GM12873 (cell line): ENCODE measurements around the gene NEURL1.

ENCODE experiments used
- TF ChIP-seq, protein P1 (sequence below): IDR thresholded peaks from 2 replicates; pipeline ENCODE4 v1.5.1; 2012; ENCODE audit warnings: low read depth, mild to moderate bottlenecking, moderate library complexity, low read length, control low read depth; ENCODE audit not compliant: insufficient read depth; ENCODE audit errors: missing control alignments

The NEURL1 gene

DNA sequence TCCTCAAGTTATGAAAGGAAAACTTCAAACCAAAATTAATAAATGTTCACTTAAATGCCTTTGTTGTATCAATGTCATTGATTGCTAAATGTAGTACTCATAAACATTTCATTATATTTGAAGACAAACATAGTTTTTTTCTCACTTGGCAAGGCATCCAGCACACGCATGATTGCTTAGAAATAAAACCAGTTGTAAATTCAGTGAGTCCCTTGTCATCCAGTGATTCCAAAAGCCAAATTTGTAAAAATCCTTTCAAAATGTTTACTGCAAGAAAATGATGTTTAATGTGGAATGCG, 6.1 kb upstream of the NEURL1 start:
- TF ChIP-seq, protein P1, sequence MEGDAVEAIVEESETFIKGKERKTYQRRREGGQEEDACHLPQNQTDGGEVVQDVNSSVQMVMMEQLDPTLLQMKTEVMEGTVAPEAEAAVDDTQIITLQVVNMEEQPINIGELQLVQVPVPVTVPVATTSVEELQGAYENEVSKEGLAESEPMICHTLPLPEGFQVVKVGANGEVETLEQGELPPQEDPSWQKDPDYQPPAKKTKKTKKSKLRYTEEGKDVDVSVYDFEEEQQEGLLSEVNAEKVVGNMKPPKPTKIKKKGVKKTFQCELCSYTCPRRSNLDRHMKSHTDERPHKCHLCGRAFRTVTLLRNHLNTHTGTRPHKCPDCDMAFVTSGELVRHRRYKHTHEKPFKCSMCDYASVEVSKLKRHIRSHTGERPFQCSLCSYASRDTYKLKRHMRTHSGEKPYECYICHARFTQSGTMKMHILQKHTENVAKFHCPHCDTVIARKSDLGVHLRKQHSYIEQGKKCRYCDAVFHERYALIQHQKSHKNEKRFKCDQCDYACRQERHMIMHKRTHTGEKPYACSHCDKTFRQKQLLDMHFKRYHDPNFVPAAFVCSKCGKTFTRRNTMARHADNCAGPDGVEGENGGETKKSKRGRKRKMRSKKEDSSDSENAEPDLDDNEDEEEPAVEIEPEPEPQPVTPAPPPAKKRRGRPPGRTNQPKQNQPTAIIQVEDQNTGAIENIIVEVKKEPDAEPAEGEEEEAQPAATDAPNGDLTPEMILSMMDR = no peak

DNA sequence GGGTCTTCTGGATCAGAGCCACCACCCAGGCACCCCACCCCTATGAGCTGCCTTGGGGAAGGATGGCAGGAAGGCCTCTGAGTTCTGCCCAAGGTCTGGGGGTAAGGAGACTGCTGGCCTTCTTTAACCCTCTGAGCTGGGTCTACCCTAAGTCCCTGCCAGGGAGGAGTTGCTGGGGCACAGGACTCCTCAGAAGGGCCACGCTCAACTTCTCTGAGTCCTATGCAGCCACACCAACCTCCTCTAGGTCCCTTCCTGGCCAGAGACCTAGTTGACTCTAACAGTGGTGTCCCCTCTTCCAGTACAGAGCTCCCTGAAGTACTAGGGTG, 2.6 kb upstream of the NEURL1 start:
- TF ChIP-seq, protein P1 = no peak

DNA sequence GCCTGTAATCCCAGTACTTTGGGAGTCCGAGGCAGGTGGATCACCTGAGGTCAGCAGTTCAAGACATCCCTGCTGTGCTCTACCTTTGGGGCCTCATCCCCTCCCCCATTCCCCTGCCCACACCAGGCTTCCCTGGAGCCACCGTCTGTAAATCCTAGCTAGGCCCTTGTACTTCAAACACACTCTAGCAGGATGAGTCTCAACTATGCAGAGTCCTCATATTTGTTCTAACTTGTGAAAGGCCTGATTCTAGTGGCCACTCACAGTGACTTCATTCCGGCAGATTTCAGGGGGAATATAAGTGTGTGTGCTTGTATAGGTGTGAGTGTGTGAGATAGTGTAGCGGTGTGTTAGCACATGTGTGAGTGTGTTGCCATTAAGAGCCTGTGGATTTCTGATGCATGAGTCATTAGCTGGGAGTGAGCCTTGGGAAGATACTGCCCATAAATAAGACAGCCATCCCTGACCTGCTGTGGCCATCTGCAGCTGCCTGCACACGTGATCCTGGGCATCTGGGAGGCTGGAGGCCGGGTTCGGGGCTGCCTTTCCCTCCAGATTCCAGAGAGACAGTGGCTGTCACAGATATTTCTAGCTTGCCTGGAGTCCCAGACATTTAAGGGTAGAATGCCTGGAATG, 1.7 kb upstream of the NEURL1 start:
- TF ChIP-seq, protein P1 = no peak

DNA sequence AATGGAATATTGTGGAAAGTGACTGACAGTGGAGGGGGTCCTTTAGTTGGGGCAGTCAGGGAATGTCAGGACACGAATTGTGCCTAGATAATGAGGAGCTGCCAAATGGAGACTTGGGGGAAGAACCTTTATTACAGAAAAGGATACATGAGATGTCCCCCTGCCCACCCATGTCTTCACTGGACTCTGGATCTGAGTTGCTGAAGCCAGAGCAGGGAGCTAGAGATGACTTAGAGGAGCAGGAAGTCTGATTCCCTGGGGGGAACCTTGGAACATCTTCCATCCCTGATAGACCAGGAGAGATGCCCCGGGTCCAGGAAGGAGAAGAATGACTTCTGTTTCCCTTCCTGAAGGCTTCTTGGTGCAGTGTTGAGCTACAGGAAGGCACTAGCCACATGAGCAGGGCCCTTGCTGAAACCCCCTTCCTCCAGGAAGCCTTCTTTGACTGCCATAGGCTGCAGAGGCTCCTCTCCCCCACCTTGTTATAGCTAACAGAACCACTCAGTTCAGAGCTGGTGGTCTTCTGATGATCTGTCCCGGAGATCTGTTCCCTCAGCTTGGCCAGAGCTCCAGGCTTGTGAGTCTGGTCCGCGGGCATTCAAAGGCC, 747 bp upstream of the NEURL1 start:
- TF ChIP-seq, protein P1 = no peak

DNA sequence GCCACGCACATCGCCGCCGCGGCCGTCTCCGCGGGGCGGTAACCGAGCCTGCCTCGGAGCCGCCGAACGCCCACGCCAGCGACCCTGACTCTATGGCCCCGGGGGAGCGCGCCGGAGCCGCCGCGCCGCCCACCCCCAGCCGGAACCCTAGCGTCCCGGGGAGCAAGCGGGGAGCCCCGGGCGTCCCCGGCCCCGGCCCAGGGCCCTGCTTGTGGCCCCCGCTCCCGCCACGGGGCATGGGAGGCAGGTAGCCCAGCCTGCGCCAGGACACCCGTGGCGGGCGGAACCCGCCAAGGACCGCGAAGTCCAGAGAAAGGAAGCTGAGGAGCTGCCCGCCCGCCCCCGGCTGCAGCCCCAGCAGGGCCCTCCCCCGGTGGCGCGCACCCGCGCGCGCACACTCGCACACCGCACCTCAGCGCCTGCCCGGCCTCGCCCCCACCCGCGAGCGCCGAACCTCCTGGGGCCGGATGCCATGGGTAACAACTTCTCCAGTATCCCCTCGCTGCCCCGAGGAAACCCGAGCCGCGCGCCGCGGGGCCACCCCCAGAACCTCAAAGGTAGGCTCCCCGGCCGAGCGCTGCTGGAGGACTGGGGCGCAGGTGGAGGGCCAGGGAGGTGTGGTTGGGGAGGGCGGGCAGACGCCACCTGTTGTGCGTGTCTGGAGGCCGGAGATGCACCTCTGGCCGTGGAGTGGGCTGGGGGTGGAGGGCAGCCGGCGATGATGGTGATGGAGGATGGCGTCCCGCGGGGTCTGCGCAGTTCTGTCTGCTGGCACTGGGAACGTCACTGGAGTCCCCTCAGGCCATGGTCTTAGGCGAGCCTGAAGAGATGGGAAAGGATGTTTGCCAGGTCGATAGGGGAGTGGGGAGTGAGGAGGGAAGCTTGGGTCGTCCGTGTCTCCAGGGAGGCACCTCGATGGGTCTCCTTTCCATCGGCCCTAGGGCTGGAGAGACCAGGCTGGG, 692 bp downstream of the NEURL1 start:
- TF ChIP-seq, protein P1 = no peak

DNA sequence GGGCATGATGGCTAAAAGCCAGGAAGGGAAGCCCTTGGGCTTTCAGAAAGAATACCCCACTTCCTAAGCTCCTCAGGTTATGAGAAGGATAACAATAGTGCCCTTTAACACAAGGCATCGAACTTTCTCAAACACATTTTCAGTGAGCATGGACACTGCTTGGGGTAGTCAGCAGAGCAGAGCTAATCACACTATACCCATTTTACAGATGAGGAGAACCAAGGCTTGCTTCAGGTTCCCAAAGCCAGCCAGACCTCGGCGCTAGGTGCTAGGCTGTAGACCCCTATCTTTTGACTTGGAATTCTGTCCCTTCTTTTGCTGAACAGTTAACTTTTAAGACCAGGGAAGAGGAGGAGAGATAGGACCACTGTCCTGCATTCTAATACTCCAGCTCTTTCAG, 1.8 kb downstream of the NEURL1 start:
- TF ChIP-seq, protein P1 = no peak

DNA sequence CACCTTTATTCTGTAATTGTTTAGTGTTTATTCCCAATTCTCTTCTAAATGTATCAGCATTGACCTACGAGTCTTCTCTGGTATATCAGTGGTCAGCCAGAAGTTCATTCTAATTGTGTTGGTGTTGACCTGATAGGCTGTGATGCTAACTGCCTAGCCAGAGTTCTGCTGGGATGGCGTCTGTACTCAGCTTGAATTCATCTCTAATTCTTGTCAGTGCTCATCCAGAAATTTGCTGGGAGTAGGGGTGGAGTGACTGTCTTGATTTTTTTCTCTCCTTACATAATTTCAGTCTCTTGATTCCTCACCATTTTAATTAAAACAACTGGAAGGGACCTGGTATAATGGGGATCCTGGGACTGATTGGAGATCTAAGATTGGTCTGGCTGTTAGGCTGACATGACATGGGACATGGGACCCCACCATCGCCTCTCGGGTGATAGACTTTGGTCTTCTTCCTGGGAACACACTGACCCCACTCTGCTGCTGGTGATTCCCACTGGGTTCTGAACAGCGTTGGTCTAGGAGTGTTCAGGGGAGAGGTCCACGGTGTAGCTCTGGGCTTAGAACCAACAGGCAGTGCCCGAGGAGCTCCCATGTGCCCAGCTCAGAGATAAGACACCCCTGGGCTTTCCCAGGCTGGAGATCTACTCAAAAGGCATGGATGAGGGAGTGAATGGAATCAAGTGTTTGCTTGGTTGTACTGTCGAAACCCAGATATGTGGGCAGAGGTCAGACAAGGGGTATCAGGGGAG, 3.8 kb downstream of the NEURL1 start:
- TF ChIP-seq, protein P1 = no peak
